Dendritic cell treated with granulocyte-macrophage colony-stimulating factor and Interleukin-4, amounts not matched to agents 40 ng/mL and 50 ng/mL, for 4 days (primary cell): ENCODE results near the gene TLDC2.
"Not testable (repeated sequence)": the region's sequence is repeated elsewhere in the genome, so short reads cannot be mapped to it uniquely, and the experiment has no call there.

Experiments
- H3K27ac Mint-ChIP-seq: one replicate; pipeline ENCODE4 v1.8.0; 2022; ENCODE audit warnings: mild to moderate bottlenecking, mixed read lengths
- H3K27me3 Mint-ChIP-seq: one replicate; pipeline ENCODE4 v1.8.0; 2022; ENCODE audit warnings: mild to moderate bottlenecking, mixed read lengths
- H3K36me3 Mint-ChIP-seq: one replicate; pipeline ENCODE4 v1.8.0; 2022; ENCODE audit warnings: low read depth, mixed read lengths
- H3K4me1 Mint-ChIP-seq: one replicate; pipeline ENCODE4 v1.8.0; 2022; ENCODE audit warnings: low read depth, mixed read lengths
- H3K4me3 Mint-ChIP-seq: one replicate; pipeline ENCODE4 v1.8.0; 2022; ENCODE audit warnings: mild to moderate bottlenecking, moderate library complexity, mixed read lengths
- H3K9me3 Mint-ChIP-seq: one replicate; pipeline ENCODE4 v1.8.0; 2022; ENCODE audit warnings: mixed read lengths
- intact Hi-C: fragments of 100-400 bp; cut with micrococcal nuclease; formaldehyde crosslinking; loops from one replicate; pipeline ENCODE4 v1.15.0; 2022

TLDC2 gene

DNA sequence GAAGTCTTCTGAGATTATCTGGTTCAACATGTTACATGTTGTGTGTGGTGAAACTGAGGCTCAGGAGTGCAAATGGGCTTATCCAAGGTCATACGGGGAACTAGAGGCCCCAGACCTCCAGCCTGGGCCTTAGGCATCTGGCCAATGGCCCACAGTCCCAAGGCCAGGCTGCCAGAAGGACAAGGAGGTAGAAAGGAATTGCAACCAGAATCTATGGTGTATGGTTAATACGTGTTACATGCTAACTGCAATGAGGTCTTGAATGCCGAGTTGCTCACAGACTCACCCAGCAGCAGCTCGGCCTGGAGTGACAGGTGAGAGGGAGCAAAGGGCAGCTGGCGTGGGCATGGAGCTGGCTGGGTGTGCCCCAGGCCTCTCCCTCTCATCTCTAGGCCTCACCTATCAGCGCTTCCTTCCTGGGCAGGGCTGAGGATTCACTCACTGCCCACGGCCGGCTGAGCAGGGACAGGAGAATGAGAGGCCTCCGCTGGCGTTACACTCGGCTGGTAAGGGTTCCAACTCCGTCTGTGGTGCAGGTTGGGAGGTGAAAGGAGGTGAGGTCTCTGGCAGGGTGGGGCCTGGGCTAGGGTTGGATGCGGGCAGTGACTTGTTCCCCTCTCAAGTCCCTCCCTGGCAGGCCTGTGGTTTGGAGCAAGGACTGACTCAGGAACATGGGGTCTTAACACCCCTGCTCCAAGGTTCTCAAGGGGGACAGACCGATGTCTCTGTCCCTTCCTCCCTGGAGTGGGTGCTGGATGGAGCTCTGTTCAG is at the start of gene TLDC2:
Gene TLDC2 (plus strand): TSS at position 437 of the 771 bp plus-strand sequence. CDS start 37 bp downstream, at position 474.
- Mint-ChIP-seq H3K4me3 (no peak within 1 kb of the TSS), H3K36me3 (peaks cover 12% of the 10 kb centered on the region), H3K9me3 (no peaks in the 10 kb centered on the region), H3K27me3 (peaks cover 7% of the 10 kb centered on the region), H3K4me1 (peaks cover 19% of the 10 kb centered on the region), H3K27ac (no peak within 1 kb of the TSS)
- intact Hi-C loops, result no loop called here

- intact Hi-C loops, result no loop called here
- H3K4me3 Mint-ChIP-seq, result no peak overlapping the region
- no peaks in the 10 kb centered on the region for H3K27me3 Mint-ChIP-seq
- no peaks in the 10 kb centered on the region for H3K9me3 Mint-ChIP-seq
- no peak overlapping the region for H3K27ac Mint-ChIP-seq
- H3K4me1 Mint-ChIP-seq, result peaks cover 15% of the 10 kb centered on the region
- H3K36me3 Mint-ChIP-seq, result peaks cover 92% of the 10 kb centered on the region
Measured at GRCh38 chr20:36826554-36827244, 49.2 kb upstream of the TLDC2 start.

GRCh38 chr20:36827541-36828279 is 48.2 kb upstream of the TLDC2 start:
- Mint-ChIP-seq H3K27me3 (no peaks in the 10 kb centered on the region), H3K4me3 (no peak overlapping the region), H3K36me3 (peaks cover 95% of the 10 kb centered on the region), H3K4me1 (peaks cover 24% of the 10 kb centered on the region), H3K27ac (no peak overlapping the region), H3K9me3 (no peaks in the 10 kb centered on the region)
- intact Hi-C loops, result no loop called here

DNA sequence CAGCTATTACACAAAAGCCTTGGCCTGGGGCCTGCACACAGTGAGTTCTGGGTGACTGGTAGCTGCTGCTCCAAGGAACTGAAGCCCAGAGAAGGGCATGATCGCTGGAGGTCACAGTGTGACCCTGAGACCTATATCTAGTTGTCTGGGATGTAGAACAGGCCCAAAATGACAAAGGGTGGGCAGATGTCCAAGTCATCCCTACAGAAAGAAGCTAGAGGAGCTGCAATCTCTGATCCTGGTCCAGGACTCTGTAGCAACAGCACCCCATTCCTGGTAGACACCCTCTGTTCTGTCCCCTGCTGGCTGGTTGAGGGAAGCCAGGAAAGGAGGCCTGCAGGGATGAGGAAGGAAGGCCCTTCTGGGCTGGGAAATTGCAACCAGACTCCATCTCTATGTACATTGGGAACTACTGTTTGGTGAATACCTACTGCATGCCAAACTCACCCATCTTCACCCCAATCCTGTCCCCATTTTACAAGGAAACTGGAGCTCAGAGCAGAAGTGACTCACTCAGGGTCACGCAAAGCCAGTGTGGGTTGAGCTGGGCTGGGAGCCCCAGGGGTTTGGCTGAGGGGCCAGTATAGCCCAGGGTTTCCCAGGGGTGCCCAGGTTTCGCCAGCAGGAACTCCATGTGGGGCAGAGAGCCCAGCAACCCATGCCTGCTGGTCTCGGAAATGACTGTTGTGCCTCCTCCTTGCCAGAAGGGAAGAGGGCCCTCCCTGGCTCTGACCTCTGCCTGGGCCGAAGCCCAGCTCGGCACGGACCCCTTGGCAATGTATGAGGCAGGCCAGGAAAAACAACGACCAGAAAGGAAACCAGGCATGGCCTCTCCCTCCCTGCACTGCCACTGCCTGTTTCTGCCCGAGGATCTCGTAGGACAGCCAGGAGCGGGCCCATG is 44.9 kb upstream of the TLDC2 start:
- H3K36me3 Mint-ChIP-seq, result peaks cover 88% of the 10 kb centered on the region
- H3K27me3 Mint-ChIP-seq, result no peaks in the 10 kb centered on the region
- no peaks in the 10 kb centered on the region for H3K9me3 Mint-ChIP-seq
- H3K4me3 Mint-ChIP-seq, result no peak overlapping the region
- H3K27ac Mint-ChIP-seq, result peak overlapping the region; percentile 55
- peaks cover 37% of the 10 kb centered on the region for H3K4me1 Mint-ChIP-seq
- intact Hi-C loops, result no loop called here

GRCh38 chr20:36832791-36833190 is 43.1 kb upstream of the TLDC2 start:
- H3K9me3 Mint-ChIP-seq, result no peaks in the 10 kb centered on the region
- intact Hi-C loops, result no loop called here
- no peak overlapping the region for H3K4me3 Mint-ChIP-seq

DNA sequence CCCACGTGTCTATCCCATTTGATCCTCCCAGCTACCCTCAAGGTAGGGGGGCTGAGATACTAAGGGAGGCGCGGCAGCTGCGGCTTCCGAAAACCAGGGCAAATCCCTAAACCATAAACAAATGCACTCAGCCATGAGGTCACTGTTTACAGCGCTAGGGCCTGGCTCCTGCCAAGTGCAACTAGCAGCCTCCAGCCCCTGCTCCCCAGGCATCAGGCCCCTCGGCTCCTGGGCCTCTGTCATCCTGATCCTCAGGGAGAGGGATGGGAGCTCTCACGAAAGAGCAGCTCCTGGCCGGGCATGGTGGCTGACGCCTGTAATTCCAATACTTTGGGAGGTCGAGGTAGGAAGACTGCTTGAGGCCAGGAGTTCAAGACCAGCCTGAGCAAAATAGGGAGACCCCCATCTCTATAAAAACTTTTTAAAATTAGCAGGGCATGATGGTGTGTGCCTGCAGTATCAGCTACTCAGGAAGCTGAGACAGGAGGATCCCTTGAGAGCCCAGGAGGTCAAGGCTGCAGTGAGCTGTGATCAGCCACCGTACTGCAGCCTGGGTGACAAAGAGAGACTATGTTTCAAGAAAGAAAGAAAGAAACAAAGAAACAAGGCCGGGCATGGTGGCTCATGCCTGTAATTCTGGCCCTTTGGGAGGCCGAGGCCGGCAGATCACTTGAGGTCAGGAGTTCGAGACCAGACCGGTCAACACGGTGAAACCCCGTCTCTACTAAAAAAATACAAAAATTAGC is 42.5 kb upstream of the TLDC2 start:
- intact Hi-C loops, result loop anchor here (2.0 kb wide), 1 partner anchor 53 kb away; no protein-coding TSS in a partner anchor
- no peaks in the 10 kb centered on the region for H3K9me3 Mint-ChIP-seq
- H3K4me1 Mint-ChIP-seq, result peaks cover 40% of the 10 kb centered on the region
- H3K27ac Mint-ChIP-seq, result no peak overlapping the region
- H3K36me3 Mint-ChIP-seq, result peaks cover 85% of the 10 kb centered on the region
- H3K27me3 Mint-ChIP-seq, result no peaks in the 10 kb centered on the region
- no peak overlapping the region for H3K4me3 Mint-ChIP-seq

More at GRCh38 chr20:36832791-36833190, 43.1 kb upstream of the TLDC2 start:
- Mint-ChIP-seq H3K27ac (no peak overlapping the region), H3K4me1 (peaks cover 45% of the 10 kb centered on the region), H3K27me3 (no peaks in the 10 kb centered on the region), H3K36me3 (peaks cover 85% of the 10 kb centered on the region)

- Mint-ChIP-seq H3K4me3 (peak overlapping the region; percentile 59), H3K27me3 (no peaks in the 10 kb centered on the region), H3K9me3 (no peaks in the 10 kb centered on the region), H3K27ac (peak overlapping the region; percentile 94), H3K36me3 (peaks cover 83% of the 10 kb centered on the region), H3K4me1 (peaks cover 46% of the 10 kb centered on the region)
- intact Hi-C loops, result loop anchor here (1.0 to 2.0 kb wide), 2 partner anchors 8 to 52 kb away; no protein-coding TSS in a partner anchor
Measured at GRCh38 chr20:36835025-36835424, 40.9 kb upstream of the TLDC2 start.

DNA sequence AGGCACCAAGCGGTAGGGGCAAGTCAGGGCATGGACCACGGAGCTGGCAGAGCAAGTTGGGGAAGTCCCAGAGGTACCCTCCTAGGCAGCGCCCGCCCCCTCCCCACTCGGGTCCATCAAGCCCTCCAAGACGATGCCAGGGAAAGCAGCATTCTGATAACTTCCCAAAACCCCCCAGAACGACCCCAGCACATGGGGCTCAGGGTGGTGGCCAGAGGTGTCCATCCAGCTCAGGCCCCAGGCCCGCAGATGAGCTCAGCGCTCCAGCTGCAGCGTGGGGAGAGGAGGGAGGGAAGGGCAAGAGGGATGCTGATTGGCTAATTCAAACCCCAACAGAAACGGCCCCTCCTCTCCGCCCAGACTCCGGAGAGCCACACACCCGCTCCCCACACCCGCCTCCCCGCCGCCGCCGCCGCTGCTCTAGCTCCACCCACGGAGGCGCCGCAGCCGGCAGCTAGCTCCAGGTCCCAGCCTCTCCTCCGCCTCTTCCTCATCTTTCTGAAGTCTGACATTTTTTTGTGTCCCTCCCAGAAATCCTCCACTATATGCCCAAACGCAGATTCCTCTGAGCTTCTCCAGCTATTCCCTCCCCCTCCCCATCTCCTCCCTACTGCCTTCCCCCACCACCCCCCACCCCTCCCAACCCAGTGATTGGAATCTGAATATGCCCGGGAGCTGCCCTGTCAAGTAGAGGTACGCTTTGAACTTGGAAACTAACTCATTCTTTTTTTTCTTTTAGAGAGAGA is 40.3 kb upstream of the TLDC2 start:
- Mint-ChIP-seq H3K4me1 (peaks cover 46% of the 10 kb centered on the region), H3K27me3 (no peaks in the 10 kb centered on the region), H3K4me3 (peak overlapping the region; percentile 59), H3K27ac (peak overlapping the region; percentile 94), H3K9me3 (no peaks in the 10 kb centered on the region), H3K36me3 (peaks cover 77% of the 10 kb centered on the region)
- intact Hi-C loops, result loop anchor here (1.0 to 2.0 kb wide), 2 partner anchors 8 to 51 kb away; no protein-coding TSS in a partner anchor

- Mint-ChIP-seq H3K9me3 (no peaks in the 10 kb centered on the region), H3K27me3 (no peaks in the 10 kb centered on the region), H3K4me1 (peaks cover 46% of the 10 kb centered on the region), H3K36me3 (peaks cover 71% of the 10 kb centered on the region), H3K4me3 (peak overlapping the region; percentile 37), H3K27ac (peak overlapping the region; percentile 94)
- intact Hi-C loops, result no loop called here
Measured at GRCh38 chr20:36836591-36837269, 39.2 kb upstream of the TLDC2 start.

DNA sequence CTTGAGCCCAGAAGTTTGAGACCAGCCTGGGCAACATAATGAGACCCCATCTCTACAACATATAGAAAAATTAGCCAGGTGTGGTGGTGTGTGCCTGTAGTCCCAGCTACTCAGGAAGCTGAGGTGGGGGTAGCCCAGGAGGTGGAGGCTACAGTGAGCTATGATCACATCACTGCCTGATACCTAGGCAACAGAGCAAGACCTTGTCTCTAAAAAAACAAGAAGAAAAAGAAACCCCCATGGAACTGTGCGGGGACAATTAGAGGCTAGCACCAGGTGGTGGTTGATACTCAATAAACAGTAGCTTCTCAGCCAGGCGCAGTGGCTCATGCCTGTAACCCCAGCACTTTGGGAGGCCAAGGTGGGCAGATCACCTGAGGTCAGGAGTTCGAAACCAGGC is 37.6 kb upstream of the TLDC2 start:
- Mint-ChIP-seq H3K4me1 (peaks cover 55% of the 10 kb centered on the region), H3K27ac (peak overlapping the region; percentile 67), H3K36me3 (peaks cover 58% of the 10 kb centered on the region)
- intact Hi-C loops, H3K4me3 Mint-ChIP-seq, H3K9me3 Mint-ChIP-seq, H3K27me3 Mint-ChIP-seq: not testable (repeated sequence)

GRCh38 chr20:36839150-36839549 is 36.8 kb upstream of the TLDC2 start:
- peak overlapping the region; percentile 98 for H3K27ac Mint-ChIP-seq
- H3K27me3 Mint-ChIP-seq, result no peaks in the 10 kb centered on the region
- peaks cover 58% of the 10 kb centered on the region for H3K4me1 Mint-ChIP-seq
- H3K36me3 Mint-ChIP-seq, result peaks cover 50% of the 10 kb centered on the region
- H3K4me3 Mint-ChIP-seq, result no peak overlapping the region
- H3K9me3 Mint-ChIP-seq, result no peaks in the 10 kb centered on the region
- intact Hi-C loops, result no loop called here

- H3K9me3 Mint-ChIP-seq, H3K4me3 Mint-ChIP-seq, intact Hi-C loops, H3K27me3 Mint-ChIP-seq: not testable (repeated sequence)
- H3K36me3 Mint-ChIP-seq, result peaks cover 34% of the 10 kb centered on the region
- H3K4me1 Mint-ChIP-seq, result peaks cover 63% of the 10 kb centered on the region
- H3K27ac Mint-ChIP-seq, result peak overlapping the region; percentile 98
Measured at GRCh38 chr20:36841030-36841429, 34.9 kb upstream of the TLDC2 start.
